ENCODE results near the gene EP400. TPM values are rescaled to one million over a fixed set of nuclear protein-coding genes. Genes with fewer than 3 reads are reported as not detected.

Gene EP400
- total and polyA plus RNA-seq, 7 experiments from 2014 or later = 2.8 to 86.8 (median 79.5) TPM

- ChIA-PET POLR2A (no interaction called here), CTCF (no interaction called here)
- H3K4me3 Mint-ChIP-seq = no peak overlapping the region
- peaks cover 6 to 49% (median 9%) of the 10 kb centered on the region in 3 experiments for H3K36me3 ChIP-seq (ENCODE audit: control insufficient read depth in 2 of 3, insufficient read depth in 3 of 3, low read length in 3 of 3)
- H3K9me3 Mint-ChIP-seq = no peaks in the 10 kb centered on the region
- ATAC-seq (no peak), DNase-seq (no peak)
- intact Hi-C loops (cut with micrococcal nuclease) = no loop called here
- no peak overlapping the region for H3K27ac Mint-ChIP-seq
- no peak overlapping the region for H3K4me3 ChIP-seq (ENCODE audit: low read length)
- peaks cover 6 to 17% (median 14%) of the 10 kb centered on the region in 7 donors for H3K4me1 Mint-ChIP-seq
- no peaks in the 10 kb centered on the region for H3K4me1 ChIP-seq (ENCODE audit: control insufficient read depth in 2 of 2, insufficient read depth in 2 of 2, low read length in 2 of 2)
- H3K27ac ChIP-seq (ENCODE audit: low read depth, low read length) = no peak overlapping the region
- no peaks in the 10 kb centered on the region for H3K27me3 ChIP-seq (ENCODE audit: control insufficient read depth in 2 of 2, insufficient read depth in 2 of 2, low read length in 2 of 2)
- no peaks in the 10 kb centered on the region for H3K27me3 Mint-ChIP-seq
- H3K36me3 Mint-ChIP-seq = peaks cover 6 to 35% (median 18%) of the 10 kb centered on the region in 5 donors
- no peaks in the 10 kb centered on the region for H3K9me3 ChIP-seq (ENCODE audit: control insufficient read depth in 2 of 3, low read length in 3 of 3)
Observed at GRCh38 chr12:131934535-131934934, 15.2 kb upstream of the EP400 start.

GRCh38 chr12:131938082-131938481, 11.7 kb upstream of the EP400 start:
- H3K36me3 ChIP-seq (ENCODE audit: control insufficient read depth in 2 of 3, insufficient read depth in 3 of 3, low read length in 3 of 3) = peaks cover 0 to 57% (median 3%) of the 10 kb centered on the region in 3 experiments
- H3K36me3 Mint-ChIP-seq = peaks cover 6 to 37% (median 13%) of the 10 kb centered on the region in 5 donors

GRCh38 chr12:131939007-131939406, 10.7 kb upstream of the EP400 start:
- CTCF ChIA-PET = interaction anchor here (0.6 kb wide), 1 partner anchor 42 kb away, joined by 3 read pairs; no protein-coding TSS in a partner anchor
- Histone ChIP-seq H3K36me3 (ENCODE audit: control insufficient read depth in 2 of 3, insufficient read depth in 3 of 3, low read length in 3 of 3) (peaks cover 0 to 56% (median 0%) of the 10 kb centered on the region in 3 experiments), H3K4me1 (ENCODE audit: control insufficient read depth in 2 of 2, insufficient read depth in 2 of 2, low read length in 2 of 2) (no peaks in the 10 kb centered on the region), H3K9me3 (ENCODE audit: control insufficient read depth in 2 of 3, low read length in 3 of 3) (no peaks in the 10 kb centered on the region), H3K4me3 (ENCODE audit: low read length) (no peak overlapping the region), H3K27ac (ENCODE audit: low read depth, low read length) (no peak overlapping the region), H3K27me3 (ENCODE audit: control insufficient read depth in 2 of 2, insufficient read depth in 2 of 2, low read length in 2 of 2) (no peaks in the 10 kb centered on the region)
- no peaks in the 10 kb centered on the region for H3K9me3 Mint-ChIP-seq
- POLR2A ChIA-PET = interaction anchor here (0.6 kb wide), 1 partner anchor 67 kb away, joined by 3 read pairs; no protein-coding TSS in a partner anchor
- no peak overlapping the region for H3K4me3 Mint-ChIP-seq
- intact Hi-C loops (cut with micrococcal nuclease) = no loop called here
- H3K27ac Mint-ChIP-seq = no peak overlapping the region
- peaks cover 0 to 4% (median 0%) of the 10 kb centered on the region in 7 donors for H3K4me1 Mint-ChIP-seq
- H3K36me3 Mint-ChIP-seq = peaks cover 0 to 34% (median 8%) of the 10 kb centered on the region in 5 donors
- H3K27me3 Mint-ChIP-seq = no peaks in the 10 kb centered on the region
- ATAC-seq (no peak), DNase-seq (no peak)

More at GRCh38 chr12:131938082-131938481, 11.7 kb upstream of the EP400 start:
- Histone ChIP-seq H3K4me1 (ENCODE audit: control insufficient read depth in 2 of 2, insufficient read depth in 2 of 2, low read length in 2 of 2) (no peaks in the 10 kb centered on the region), H3K27ac (ENCODE audit: low read depth, low read length) (no peak overlapping the region), H3K4me3 (ENCODE audit: low read length) (no peak overlapping the region), H3K27me3 (ENCODE audit: control insufficient read depth in 2 of 2, insufficient read depth in 2 of 2, low read length in 2 of 2) (no peaks in the 10 kb centered on the region), H3K9me3 (ENCODE audit: control insufficient read depth in 2 of 3, low read length in 3 of 3) (no peaks in the 10 kb centered on the region)
- Mint-ChIP-seq H3K27ac (peak overlapping the region in 1 of 9 donors; percentile 53), H3K4me1 (peaks cover 0 to 4% (median 0%) of the 10 kb centered on the region in 7 donors), H3K9me3 (no peaks in the 10 kb centered on the region), H3K4me3 (no peak overlapping the region), H3K27me3 (no peaks in the 10 kb centered on the region)
- intact Hi-C loops (cut with micrococcal nuclease) = no loop called here
- POLR2A ChIA-PET = no interaction called here
- ATAC-seq (no peak), DNase-seq (no peak)
- CTCF ChIA-PET = no interaction called here

GRCh38 chr12:131940141-131940547, 9.6 kb upstream of the EP400 start:
- ChIA-PET POLR2A (no interaction called here), CTCF (no interaction called here)
- no peaks in the 10 kb centered on the region for H3K4me1 ChIP-seq (ENCODE audit: control insufficient read depth in 2 of 2, insufficient read depth in 2 of 2, low read length in 2 of 2)
- Mint-ChIP-seq H3K4me3 (no peak overlapping the region), H3K27ac (peak overlapping the region in 1 of 9 donors; percentile 49), H3K4me1 (peaks cover 0 to 7% (median 0%) of the 10 kb centered on the region in 7 donors), H3K27me3 (no peaks in the 10 kb centered on the region), H3K36me3 (peaks cover 0 to 41% (median 10%) of the 10 kb centered on the region in 5 donors), H3K9me3 (peaks cover 0 to 1% (median 0%) of the 10 kb centered on the region in 11 donors)
- H3K27ac ChIP-seq (ENCODE audit: low read depth, low read length) = no peak overlapping the region
- H3K36me3 ChIP-seq (ENCODE audit: control insufficient read depth in 2 of 3, insufficient read depth in 3 of 3, low read length in 3 of 3) = peaks cover 0 to 54% (median 0%) of the 10 kb centered on the region in 3 experiments
- DNase-seq = no peak
- no peaks in the 10 kb centered on the region for H3K27me3 ChIP-seq (ENCODE audit: control insufficient read depth in 2 of 2, insufficient read depth in 2 of 2, low read length in 2 of 2)
- ATAC-seq = no peak
- intact Hi-C loops (cut with micrococcal nuclease) = loop anchor here in 1 of 2 donors (10.0 kb wide), 2 partner anchors 335 to 545 kb away; no protein-coding TSS in a partner anchor
- no peak overlapping the region for H3K4me3 ChIP-seq (ENCODE audit: low read length)
- H3K9me3 ChIP-seq (ENCODE audit: control insufficient read depth in 2 of 3, low read length in 3 of 3) = no peaks in the 10 kb centered on the region

GRCh38 chr12:131941116-131941986, 8.4 kb upstream of the EP400 start:
- peaks cover 0 to 43% (median 11%) of the 10 kb centered on the region in 5 donors for H3K36me3 Mint-ChIP-seq
- DNase-seq = no peak
- ChIA-PET CTCF (interaction anchor here (0.6 kb wide), 1 partner anchor 27 kb away, joined by 3 read pairs; no protein-coding TSS in a partner anchor), POLR2A (no interaction called here)
- Histone ChIP-seq H3K4me3 (ENCODE audit: low read length) (no peak overlapping the region), H3K36me3 (ENCODE audit: control insufficient read depth in 2 of 3, insufficient read depth in 3 of 3, low read length in 3 of 3) (peaks cover 0 to 54% (median 0%) of the 10 kb centered on the region in 3 experiments), H3K27me3 (ENCODE audit: control insufficient read depth in 2 of 2, insufficient read depth in 2 of 2, low read length in 2 of 2) (no peaks in the 10 kb centered on the region), H3K4me1 (ENCODE audit: control insufficient read depth in 2 of 2, insufficient read depth in 2 of 2, low read length in 2 of 2) (no peaks in the 10 kb centered on the region), H3K9me3 (ENCODE audit: control insufficient read depth in 2 of 3, low read length in 3 of 3) (no peaks in the 10 kb centered on the region), H3K27ac (ENCODE audit: low read depth, low read length) (no peak overlapping the region)
- H3K9me3 Mint-ChIP-seq = peaks cover 0 to 2% (median 0%) of the 10 kb centered on the region in 11 donors
- no peak overlapping the region for H3K4me3 Mint-ChIP-seq
- H3K4me1 Mint-ChIP-seq = peaks cover 0 to 9% (median 0%) of the 10 kb centered on the region in 7 donors
- H3K27ac Mint-ChIP-seq = no peak overlapping the region
- no peaks in the 10 kb centered on the region for H3K27me3 Mint-ChIP-seq
- no peak for ATAC-seq
- intact Hi-C loops (cut with micrococcal nuclease) = loop anchor here in 1 of 2 donors (10.0 kb wide), 2 partner anchors 337 to 543 kb away; no protein-coding TSS in a partner anchor

- Mint-ChIP-seq H3K4me1 (peaks cover 0 to 9% (median 0%) of the 10 kb centered on the region in 7 donors), H3K27me3 (no peaks in the 10 kb centered on the region), H3K9me3 (peaks cover 0 to 2% (median 0%) of the 10 kb centered on the region in 11 donors), H3K4me3 (no peak overlapping the region), H3K36me3 (peaks cover 0 to 40% (median 11%) of the 10 kb centered on the region in 5 donors), H3K27ac (no peak overlapping the region)
- no peak overlapping the region for H3K27ac ChIP-seq (ENCODE audit: low read depth, low read length)
- H3K4me3 ChIP-seq (ENCODE audit: low read length) = no peak overlapping the region
- intact Hi-C loops (cut with micrococcal nuclease) = loop anchor here in 1 of 2 donors (10.0 kb wide), 2 partner anchors 337 to 543 kb away; no protein-coding TSS in a partner anchor
- peaks cover 0 to 48% (median 0%) of the 10 kb centered on the region in 3 experiments for H3K36me3 ChIP-seq (ENCODE audit: control insufficient read depth in 2 of 3, insufficient read depth in 3 of 3, low read length in 3 of 3)
- H3K27me3 ChIP-seq (ENCODE audit: control insufficient read depth in 2 of 2, insufficient read depth in 2 of 2, low read length in 2 of 2) = no peaks in the 10 kb centered on the region
- H3K9me3 ChIP-seq (ENCODE audit: control insufficient read depth in 2 of 3, low read length in 3 of 3) = no peaks in the 10 kb centered on the region
- POLR2A ChIA-PET = no interaction called here
- no peak for ATAC-seq
- no peak for DNase-seq
- CTCF ChIA-PET = interaction anchor here (0.6 kb wide), 1 partner anchor 26 kb away, joined by 3 read pairs; no protein-coding TSS in a partner anchor
- H3K4me1 ChIP-seq (ENCODE audit: control insufficient read depth in 2 of 2, insufficient read depth in 2 of 2, low read length in 2 of 2) = no peaks in the 10 kb centered on the region
Observed at GRCh38 chr12:131941987-131942341, 7.8 kb upstream of the EP400 start.

All from naive thymus-derived CD4-positive, alpha-beta T cell (primary cell).